Femur (tissue), 1 donor: ENCODE measurements around the gene IL1RL1.

ENCODE experiments used
- DNase-seq: peaks from one replicate; pipeline ENCODE4 v3.0.0-alpha.2; 2017

The IL1RL1 gene

GRCh38 chr2:102310964-102311640 is at the start of gene IL1RL1:
Gene IL1RL1, plus strand, starts transcription at chr2:102311563. Its CDS starts 26,702 bp downstream, at chr2:102338265.
- no peak for DNase-seq

GRCh38 chr2:102262216-102263129 is 48.9 kb upstream of the IL1RL1 start:
- DNase-seq, result no peak

- no peak for DNase-seq
Observed at GRCh38 chr2:102264952-102265351, 46.4 kb upstream of the IL1RL1 start.

GRCh38 chr2:102266204-102266603 is 45.2 kb upstream of the IL1RL1 start:
- DNase-seq, result no peak

GRCh38 chr2:102267774-102268173 is 43.6 kb upstream of the IL1RL1 start:
- no peak for DNase-seq

- DNase-seq, result no peak
Observed at GRCh38 chr2:102268510-102269199, 42.7 kb upstream of the IL1RL1 start.

- DNase-seq, result no peak
Observed at GRCh38 chr2:102269200-102269524, 42.2 kb upstream of the IL1RL1 start.

- DNase-seq, result no peak
Observed at GRCh38 chr2:102271844-102272243, 39.5 kb upstream of the IL1RL1 start.

GRCh38 chr2:102273619-102274211 is 37.6 kb upstream of the IL1RL1 start:
- DNase-seq, result no peak

GRCh38 chr2:102276549-102277201 is 34.7 kb upstream of the IL1RL1 start:
- no peak for DNase-seq

- no peak for DNase-seq
Observed at GRCh38 chr2:102277202-102277700, 34.1 kb upstream of the IL1RL1 start.

- no peak for DNase-seq
Observed at GRCh38 chr2:102278720-102279390, 32.5 kb upstream of the IL1RL1 start.

GRCh38 chr2:102279391-102279735 is 32.0 kb upstream of the IL1RL1 start:
- DNase-seq, result no peak

GRCh38 chr2:102282678-102283091 is 28.7 kb upstream of the IL1RL1 start:
- DNase-seq, result no peak

- DNase-seq, result no peak
Observed at GRCh38 chr2:102283996-102284395, 27.4 kb upstream of the IL1RL1 start.

- no peak for DNase-seq
Observed at GRCh38 chr2:102284611-102285010, 26.8 kb upstream of the IL1RL1 start.

GRCh38 chr2:102285368-102285767 is 26.0 kb upstream of the IL1RL1 start:
- DNase-seq, result no peak

GRCh38 chr2:102286041-102286440 is 25.3 kb upstream of the IL1RL1 start:
- no peak for DNase-seq

GRCh38 chr2:102289129-102289528 is 22.2 kb upstream of the IL1RL1 start:
- DNase-seq, result no peak

GRCh38 chr2:102290594-102290993 is 20.8 kb upstream of the IL1RL1 start:
- DNase-seq, result no peak

GRCh38 chr2:102291319-102292075 is 19.9 kb upstream of the IL1RL1 start:
- no peak for DNase-seq
